HFFc6 (cell line): Measurements from ENCODE around the gene PLEKHA3. TPM values are rescaled to one million over a fixed set of nuclear protein-coding genes. Genes with fewer than 3 reads are reported as not detected.
A peak's percentile ranks its signal among the peaks of the same experiment; 100 is the strongest.

Experiments
- DNase-seq: peaks from one replicate; pipeline ENCODE4 v3.0.0-alpha.2; 2018
- H3K27ac Mint-ChIP-seq: 2 replicates; pipeline ENCODE4 v1.8.0; 2020; ENCODE audit warnings: mild to moderate bottlenecking, mixed read lengths
- H3K27me3 Mint-ChIP-seq: 2 replicates; pipeline ENCODE4 v1.8.0; 2021; ENCODE audit warnings: mild to moderate bottlenecking, moderate library complexity, mixed read lengths; ENCODE audit not compliant: insufficient read depth
- H3K36me3 Mint-ChIP-seq: 2 replicates; pipeline ENCODE4 v1.8.0; 2021; ENCODE audit warnings: low read depth, mixed read lengths
- H3K4me1 Mint-ChIP-seq: 2 replicates; pipeline ENCODE4 v1.8.0; 2020; ENCODE audit warnings: low read depth, mixed read lengths
- H3K4me3 Mint-ChIP-seq: 2 replicates; pipeline ENCODE4 v1.8.0; 2020; ENCODE audit warnings: mild to moderate bottlenecking, moderate library complexity, mixed read lengths
- H3K9me3 Mint-ChIP-seq: 2 replicates; pipeline ENCODE4 v1.8.0; 2020; ENCODE audit warnings: mild to moderate bottlenecking, mixed read lengths
- CTCF ChIP-seq: fragments of 200-600 bp; sonication (generic); IDR thresholded peaks from 2 replicates; pipeline ENCODE4 v1.5.0; 2021; ENCODE audit warnings: antibody characterized with exemption, mild to moderate bottlenecking
- total RNA-seq, 6 experiments: library from RNA; stranded (reverse); fragmentation: NEBNext Ultra II Directional; extraction: Animal tissue kit (Norgen Biotek cat#: 25700); gene quantifications; 2 replicates in 1 of 6; 3 replicates in 5 of 6; pipeline ENCODE4 v1.2.3, GENCODE V29; 2021

The PLEKHA3 gene
- total RNA-seq, 6 experiments from 2014 or later, result 31.4 to 36.6 (median 33.3) TPM

GRCh38 chr2:178479758-178480226 is 465 bp upstream of the PLEKHA3 start:
- Mint-ChIP-seq H3K27ac (peak overlapping the region; percentile 99), H3K27me3 (peaks cover 1% of the 10 kb centered on the region; the same call in 1 of the 2 replicates), H3K9me3 (no peaks in the 10 kb centered on the region), H3K4me3 (peak overlapping the region; percentile 96), H3K4me1 (peaks cover 63% of the 10 kb centered on the region), H3K36me3 (peaks cover 10% of the 10 kb centered on the region)
- no peak for DNase-seq
- no peak; the same call in 1 of the 2 replicates for TF ChIP-seq CTCF

GRCh38 chr2:178482437-178482836 is 2.2 kb downstream of the PLEKHA3 start:
- Mint-ChIP-seq H3K27ac (no peak overlapping the region), H3K36me3 (peaks cover 19% of the 10 kb centered on the region), H3K4me1 (peaks cover 57% of the 10 kb centered on the region), H3K4me3 (peak overlapping the region; percentile 97), H3K27me3 (peaks cover 1% of the 10 kb centered on the region; the same call in 1 of the 2 replicates), H3K9me3 (no peaks in the 10 kb centered on the region)
- TF ChIP-seq CTCF, result no peak
- no peak for DNase-seq

- H3K9me3 Mint-ChIP-seq, result no peaks in the 10 kb centered on the region
- H3K27me3 Mint-ChIP-seq, result no peaks in the 10 kb centered on the region
- peak overlapping the region; percentile 11; the same call in 1 of the 2 replicates for H3K27ac Mint-ChIP-seq
- no peak for TF ChIP-seq CTCF
- no peak for DNase-seq
- H3K36me3 Mint-ChIP-seq, result peaks cover 29% of the 10 kb centered on the region
- H3K4me1 Mint-ChIP-seq, result peaks cover 55% of the 10 kb centered on the region
- no peak overlapping the region for H3K4me3 Mint-ChIP-seq
Measured at GRCh38 chr2:178484245-178485041, 4.2 kb downstream of the PLEKHA3 start.

GRCh38 chr2:178485356-178485755 is 5.1 kb downstream of the PLEKHA3 start:
- no peak for DNase-seq
- peaks cover 55% of the 10 kb centered on the region for H3K4me1 Mint-ChIP-seq
- no peaks in the 10 kb centered on the region for H3K27me3 Mint-ChIP-seq
- H3K27ac Mint-ChIP-seq, result no peak overlapping the region
- H3K36me3 Mint-ChIP-seq, result peaks cover 34% of the 10 kb centered on the region
- H3K4me3 Mint-ChIP-seq, result no peak overlapping the region
- no peak for TF ChIP-seq CTCF
- H3K9me3 Mint-ChIP-seq, result no peaks in the 10 kb centered on the region

GRCh38 chr2:178491612-178492011 is 11.4 kb downstream of the PLEKHA3 start:
- Mint-ChIP-seq H3K4me1 (peaks cover 21% of the 10 kb centered on the region), H3K4me3 (no peak overlapping the region), H3K9me3 (no peaks in the 10 kb centered on the region), H3K27ac (no peak overlapping the region; the same call in 1 of the 2 replicates), H3K36me3 (peaks cover 55% of the 10 kb centered on the region), H3K27me3 (no peaks in the 10 kb centered on the region)
- no peak for TF ChIP-seq CTCF
- no peak for DNase-seq
